HepG2 (cell line): ENCODE measurements around the gene SLC12A5. TPM values are rescaled to one million over a fixed set of nuclear protein-coding genes. Genes with fewer than 3 reads are reported as not detected.

ENCODE experiments used
- ATAC-seq: fragments of 200-7000 bp; cut with Tn5 transposase; 3 replicates; pipeline ENCODE4 v1.9.1; 2020; ENCODE audit warnings: mild to moderate bottlenecking, moderate library complexity
- BruUV-seq: library from RNA; stranded (reverse); fragments of 400-500 nt; replicated peaks from 2 replicates; lab custom pipeline; 2021; lab: Mats Ljungman, UMichigan
- CTCF ChIA-PET: fragments of 300-600 bp; formaldehyde crosslinking; extraction: SDS; loops from one replicate; lab custom pipeline; 2021; ENCODE audit warnings: low total read pairs, inconsistent platforms, low intra/inter-chr PET ratio; lab: Yijun Ruan, JAX
- POLR2A ChIA-PET: fragments of 350-600 bp; sonication (Branson Sonifier 250); formaldehyde crosslinking; loops from one replicate; lab custom pipeline; 2020; ENCODE audit warnings: antibody characterized with exemption, inconsistent platforms; lab: Yijun Ruan, JAX
- DNase-seq: peaks from one replicate; pipeline ENCODE4 v3.0.0-alpha.2; 2015; ENCODE audit warnings: low spot score
- FAIRE-seq: peaks from 3 replicates; lab custom pipeline; 2011; peaks lifted over from hg19 to GRCh38; lab: Jason Lieb, UNC
- H2AFZ ChIP-seq: one replicate; pipeline ENCODE4 v1.6.1; 2011; ENCODE audit warnings: low read length, inconsistent platforms
- H3K27ac ChIP-seq: fragments of 300-600 bp; 3 replicates; pipeline ENCODE4 v1.8.0; 2011; ENCODE audit warnings: mixed run types, mild to moderate bottlenecking, mixed read lengths, low read length, inconsistent platforms; ENCODE audit not compliant: insufficient read depth; ENCODE audit errors: extremely low read length
- H3K27me3 ChIP-seq, 2 experiments: fragments of 200-600 bp in 1 of 2; 2 replicates in 1 of 2; 3 replicates in 1 of 2; pipeline versions ENCODE4 v1.6.0 to v1.8.0; 2011; ENCODE audit warnings: low read length in 2 of 2, mild to moderate bottlenecking in 2 of 2, moderate library complexity in 2 of 2, inconsistent platforms in 1 of 2; ENCODE audit not compliant: insufficient read depth in 2 of 2, control insufficient read depth in 1 of 2
- H3K36me3 ChIP-seq, 2 experiments: fragments of 200-600 bp in 1 of 2; replicated peaks in 1 of 2; 2 replicates in 1 of 2; 3 replicates in 1 of 2; pipeline versions ENCODE4 v1.5.1 to v1.8.0; 2011; ENCODE audit warnings: low read length in 2 of 2, inconsistent platforms in 1 of 2; ENCODE audit not compliant: insufficient read depth in 2 of 2, control insufficient read depth in 1 of 2
- H3K4me1 ChIP-seq: 2 replicates; pipeline ENCODE4 v1.5.1; 2012; ENCODE audit warnings: low read length, inconsistent platforms; ENCODE audit not compliant: insufficient read depth
- H3K4me2 ChIP-seq: 2 replicates; pipeline ENCODE4 v1.6.0; 2011; ENCODE audit warnings: low read depth, low read length, inconsistent platforms
- H3K4me3 ChIP-seq, 3 experiments: fragments of 200-600 bp in 1 of 3; sonication (generic), shearing (Covaris generic) in 1 of 3; replicated peaks in 1 of 3; 2 replicates each; pipeline ENCODE4 v1.5.1; 2011 to 2016; ENCODE audit warnings: low read length in 3 of 3, inconsistent platforms in 2 of 3, low read depth in 2 of 3, mild to moderate bottlenecking in 2 of 3, control low read depth in 1 of 3, mixed read lengths in 1 of 3; ENCODE audit not compliant: insufficient read depth in 1 of 3
- H3K79me2 ChIP-seq: one replicate; pipeline ENCODE4 v1.6.1; 2011; ENCODE audit warnings: low read length, inconsistent platforms; ENCODE audit not compliant: insufficient read depth
- H3K9ac ChIP-seq: 2 replicates; pipeline ENCODE4 v1.6.0; 2011; ENCODE audit warnings: mild to moderate bottlenecking, low read depth, low read length, inconsistent platforms; ENCODE audit not compliant: insufficient read depth
- H3K9me3 ChIP-seq: 2 replicates; pipeline ENCODE4 v1.5.1; 2012; ENCODE audit warnings: mild to moderate bottlenecking, low read length
- H4K20me1 ChIP-seq: 2 replicates; pipeline ENCODE4 v1.6.0; 2011; ENCODE audit warnings: inconsistent platforms, mild to moderate bottlenecking, low read length, moderate library complexity; ENCODE audit not compliant: insufficient read depth
- CCDC6 ChIP-seq: sonication (generic); formaldehyde crosslinking; IDR thresholded peaks from 2 replicates; pipeline ENCODE4 v1.8.1; 2022; ENCODE audit warnings: mild to moderate bottlenecking, missing genetic modification reagents, moderate library complexity
- CENPX ChIP-seq: sonication (generic); formaldehyde crosslinking; IDR thresholded peaks from 2 replicates; pipeline ENCODE4 v1.9.0; 2021; ENCODE audit warnings: mild to moderate bottlenecking, missing genetic modification reagents, moderate library complexity
- ETS1 ChIP-seq: sonication (generic); formaldehyde crosslinking; IDR thresholded peaks from 2 replicates; pipeline ENCODE4 v1.4.0; 2020; ENCODE audit warnings: missing genetic modification reagents
- IKZF1 ChIP-seq: fragments of 450-650 bp; IDR thresholded peaks from 2 replicates; pipeline ENCODE4 v1.7.1; 2016
- IRF9 ChIP-seq: sonication (generic); formaldehyde crosslinking; IDR thresholded peaks from 2 replicates; pipeline ENCODE4 v1.8.0; 2022; ENCODE audit warnings: missing genetic modification reagents, mild to moderate bottlenecking, borderline replicate concordance
- MIXL1 ChIP-seq: IDR thresholded peaks from 2 replicates; pipeline ENCODE4 v1.6.1; 2016
- RFXAP ChIP-seq: sonication (generic); formaldehyde crosslinking; IDR thresholded peaks from 2 replicates; pipeline ENCODE4 v1.4.0; 2020; ENCODE audit warnings: missing genetic modification reagents, borderline replicate concordance
- TFDP2 ChIP-seq: sonication (generic); formaldehyde crosslinking; IDR thresholded peaks from 2 replicates; pipeline ENCODE4 v1.4.0; 2020; ENCODE audit warnings: missing genetic modification reagents
- TOE1 ChIP-seq: sonication (generic); formaldehyde crosslinking; IDR thresholded peaks from 2 replicates; pipeline ENCODE4 v1.4.0; 2020; ENCODE audit warnings: mild to moderate bottlenecking, missing genetic modification reagents
- ZBTB49 ChIP-seq: sonication (generic); formaldehyde crosslinking; IDR thresholded peaks from 2 replicates; pipeline ENCODE4 v1.4.0; 2020; ENCODE audit warnings: missing genetic modification reagents, borderline replicate concordance
- ZNF207 ChIP-seq: fragments of 450-650 bp; IDR thresholded peaks from 2 replicates; pipeline ENCODE4 v1.6.1; 2016; ENCODE audit warnings: antibody characterized with exemption, borderline replicate concordance
- ZNF770 ChIP-seq: sonication (generic); formaldehyde crosslinking; IDR thresholded peaks from 2 replicates; pipeline ENCODE4 v1.5.0; 2020; ENCODE audit warnings: mild to moderate bottlenecking, missing genetic modification reagents
- ZNF772 ChIP-seq: sonication (generic); formaldehyde crosslinking; IDR thresholded peaks from 2 replicates; pipeline ENCODE4 v1.5.0; 2020; ENCODE audit warnings: mild to moderate bottlenecking, missing genetic modification reagents
- ZNF777 ChIP-seq: sonication (generic); formaldehyde crosslinking; IDR thresholded peaks from 2 replicates; pipeline ENCODE4 v1.4.0; 2020; ENCODE audit warnings: missing genetic modification reagents
- ZNF800 ChIP-seq: sonication (generic); formaldehyde crosslinking; IDR thresholded peaks from 2 replicates; pipeline ENCODE4 v1.4.0; 2020; ENCODE audit warnings: missing genetic modification reagents
- ZNF841 ChIP-seq: sonication (generic); formaldehyde crosslinking; IDR thresholded peaks from 2 replicates; pipeline ENCODE4 v1.8.1; 2023; ENCODE audit warnings: missing genetic modification reagents, borderline replicate concordance
- whole genome bisulfite sequencing: methylation state at CpG from one replicate; pipeline ENCODE4 v1.1.6; 2017; ENCODE audit warnings: low lambda C conversion rate; 5-methylcytosine and 5-hydroxymethylcytosine counted together
- in situ Hi-C: cut with HindIII; loops from 2 replicates; pipeline ENCODE4 v1.10.0; 2017; ENCODE audit warnings: low pct_unique_long_range_greater_than_20kb; ENCODE audit not compliant: extremely low pct_ligation_motif_present
- intact Hi-C: fragments of 100-400 bp; cut with micrococcal nuclease; formaldehyde crosslinking; loops from one replicate; pipeline ENCODE4 v1.10.0; 2022; ENCODE audit not compliant: unreplicated experiment
- polyA plus RNA-seq, 8 experiments: library from polyadenylated mRNA; depleted of rRNA in 3 of 8; stranded (reverse) in 7 of 8; unstranded in 1 of 8; fragments of >200 nt; fragmentation: Illumina TruSeq in 4 of 8; extraction: Trizol in 4 of 8; gene quantifications; 2 replicates each; pipeline versions ENCODE4 v1.2.1 to v1.2.3, GENCODE V29; 2011 to 2016; ENCODE audit warnings: low read depth in 4 of 8, missing spikeins in 1 of 8, mixed read lengths in 1 of 8; ENCODE audit not compliant: insufficient read depth in 1 of 8
- total RNA-seq, 5 experiments: library from RNA; depleted of rRNA; stranded (reverse); fragments of >200 nt; fragmentation: Illumina TruSeq; extraction: Trizol; gene quantifications; 2 replicates each; pipeline ENCODE4 v1.2.3, GENCODE V29; 2016; ENCODE audit warnings: low read depth in 1 of 5

The SLC12A5 gene
- total and polyA plus RNA-seq, 2 of the 13 experiments (the other 11 are each of a cell fraction or from before 2014, with no cell fraction given) = 4.3 to 5.4 TPM

- peaks cover 5 to 27% of the 10 kb centered on the region in 2 experiments for H3K27me3 ChIP-seq
- BruUV-seq = no TSS peak
- H4K20me1 ChIP-seq = peaks cover 28% of the 10 kb centered on the region
- no peak overlapping the region for H3K4me3 ChIP-seq
- H3K4me1 ChIP-seq = no peaks in the 10 kb centered on the region
- no peaks in the 10 kb centered on the region for H3K36me3 ChIP-seq
- no peak overlapping the region for H3K27ac ChIP-seq
- no peak overlapping the region for H3K9ac ChIP-seq
- 36% methylated on average over 7 of the region's 7 CpGs for WGBS
- in situ Hi-C loops (loop anchor here (10.0 kb wide), 1 partner anchor 147 kb away; no protein-coding TSS in a partner anchor), intact Hi-C loops (no loop called here)
- ChIA-PET CTCF (no interaction called here), POLR2A (no interaction called here)
- DNase-seq (no peak), ATAC-seq (no peak), FAIRE-seq (no peak)
- no peaks in the 10 kb centered on the region for H3K9me3 ChIP-seq
- no peaks in the 10 kb centered on the region for H3K79me2 ChIP-seq
- no peak overlapping the region for H2AFZ ChIP-seq
- no peak overlapping the region for H3K4me2 ChIP-seq
- TF ChIP-seq ZNF772 (CRISPR knock-in tag) = no peak
- TF ChIP-seq CCDC6 (CRISPR knock-in tag) = no peak
- TF ChIP-seq RFXAP (CRISPR knock-in tag) = no peak
- TF ChIP-seq TOE1 = no peak
- TF ChIP-seq CENPX = no peak
- TF ChIP-seq ZNF800 = no peak
- no peak for TF ChIP-seq ZBTB49
- TF ChIP-seq ZNF777 = no peak
- no peak for TF ChIP-seq IRF9 (CRISPR knock-in tag)
- no peak for TF ChIP-seq ETS1 (CRISPR knock-in tag)
- no peak for TF ChIP-seq ZNF770 (CRISPR knock-in tag)
- no peak for TF ChIP-seq ZNF207
- TF ChIP-seq TFDP2 (CRISPR knock-in tag) = no peak
- TF ChIP-seq MIXL1 (CRISPR knock-in tag) = no peak
- no peak for TF ChIP-seq IKZF1
- no peak for TF ChIP-seq ZNF841
These were observed 905 bp upstream of the SLC12A5 start for GRCh38 chr20:46028110-46028509.
